IPS-NIHi7 (cell line): ENCODE data around the gene TTC6.

ENCODE experiments used
- DNase-seq: peaks from one replicate; pipeline ENCODE4 v3.0.0; 2012; ENCODE audit warnings: mixed read lengths; ENCODE audit errors: extremely low spot score

The TTC6 gene

GRCh38 chr14:37625597-37626595, 30.5 kb downstream of the TTC6 start:
- no peak for DNase-seq

- DNase-seq, result no peak
Measured at GRCh38 chr14:37637341-37637740, 41.9 kb downstream of the TTC6 start.

GRCh38 chr14:37638599-37638998, 43.2 kb downstream of the TTC6 start:
- DNase-seq, result no peak

GRCh38 chr14:37641117-37641516, 45.7 kb downstream of the TTC6 start:
- DNase-seq, result no peak

- no peak for DNase-seq
Measured at GRCh38 chr14:37642125-37642524, 46.7 kb downstream of the TTC6 start.

GRCh38 chr14:37643701-37644100, 48.3 kb downstream of the TTC6 start:
- DNase-seq, result no peak
